ENCODE data around the gene TNN.
"Not testable (repeated sequence)": the region's sequence is repeated elsewhere in the genome, so short reads cannot be mapped to it uniquely, and the experiment has no call there.

The TNN gene

GRCh38 chr1:175070818-175071217 lies 3.2 kb downstream of the TNN start:
- DNase-seq (ENCODE audit: low read depth in 2 of 2): no peak

GRCh38 chr1:175071276-175071943 lies 3.8 kb downstream of the TNN start:
- DNase-seq (ENCODE audit: low read depth in 2 of 2): no peak

- no peak for DNase-seq (ENCODE audit: low read depth in 2 of 2)
These were observed 4.7 kb downstream of the TNN start for GRCh38 chr1:175072099-175072951.

- no peak for DNase-seq (ENCODE audit: low read depth in 2 of 2)
These were observed 5.4 kb downstream of the TNN start for GRCh38 chr1:175073061-175073460.

- DNase-seq (ENCODE audit: low read depth in 2 of 2): no peak
These were observed 6.0 kb downstream of the TNN start for GRCh38 chr1:175073633-175074032.

- DNase-seq (ENCODE audit: low read depth in 2 of 2): no peak
These were observed 8.2 kb downstream of the TNN start for GRCh38 chr1:175075572-175076568.

- no peak for DNase-seq (ENCODE audit: low read depth in 2 of 2)
These were observed 9.9 kb downstream of the TNN start for GRCh38 chr1:175077356-175078030.

- DNase-seq (ENCODE audit: low read depth in 2 of 2): no peak
These were observed 11.0 kb downstream of the TNN start for GRCh38 chr1:175078629-175079028.

GRCh38 chr1:175079338-175079737 lies 11.7 kb downstream of the TNN start:
- no peak for DNase-seq (ENCODE audit: low read depth in 2 of 2)

GRCh38 chr1:175080030-175080429 lies 12.4 kb downstream of the TNN start:
- no peak for DNase-seq (ENCODE audit: low read depth in 2 of 2)

GRCh38 chr1:175081983-175082382 lies 14.3 kb downstream of the TNN start:
- no peak for DNase-seq (ENCODE audit: low read depth in 2 of 2)

- no peak for DNase-seq (ENCODE audit: low read depth in 2 of 2)
These were observed 20.9 kb downstream of the TNN start for GRCh38 chr1:175088525-175088951.

GRCh38 chr1:175089136-175089718 lies 21.6 kb downstream of the TNN start:
- DNase-seq (ENCODE audit: low read depth in 2 of 2): no peak

GRCh38 chr1:175090780-175091179 lies 23.1 kb downstream of the TNN start:
- DNase-seq (ENCODE audit: low read depth in 2 of 2): no peak

GRCh38 chr1:175094626-175095025 lies 27.0 kb downstream of the TNN start:
- DNase-seq (ENCODE audit: low read depth in 2 of 2): no peak

GRCh38 chr1:175095069-175095468 lies 27.4 kb downstream of the TNN start:
- DNase-seq (ENCODE audit: low read depth in 2 of 2): no peak

- no peak for DNase-seq (ENCODE audit: low read depth in 2 of 2)
These were observed 28.5 kb downstream of the TNN start for GRCh38 chr1:175095978-175096607.

GRCh38 chr1:175097361-175097760 lies 29.7 kb downstream of the TNN start:
- no peak for DNase-seq (ENCODE audit: low read depth in 2 of 2)

- DNase-seq (ENCODE audit: low read depth in 2 of 2): no peak
These were observed 32.3 kb downstream of the TNN start for GRCh38 chr1:175099916-175100315.

GRCh38 chr1:175102166-175102565 lies 34.5 kb downstream of the TNN start:
- DNase-seq (ENCODE audit: low read depth in 2 of 2): not testable (repeated sequence)

All from activated CD8-positive, alpha-beta memory T cell treated with anti-CD3 and anti-CD28 coated beads for 4 hours (primary cell).